Prostate gland (tissue), 2 donors: ENCODE data around the gene ZC3H14.

Experiments
- POLR2A ChIP-seq: fragments of 450-650 bp; IDR thresholded peaks from one replicate; pipeline ENCODE4 v1.6.1; 2016; ENCODE audit warnings: antibody characterized with exemption, mild to moderate bottlenecking
- POLR2AphosphoS5 ChIP-seq: sonication (generic); formaldehyde crosslinking; IDR thresholded peaks from one replicate; pipeline ENCODE4 v1.6.1; 2017; ENCODE audit warnings: antibody characterized with exemption
- TF ChIP-seq, protein P1 (sequence below), 4 experiments: fragments of 200-600 bp in 2 of 4; fragments of 450-650 bp in 2 of 4; sonication (generic) in 2 of 4; IDR thresholded peaks; 1 replicate in 3 of 4; 2 replicates in 1 of 4; pipeline ENCODE4 v1.5.1; 2016 to 2019; ENCODE audit warnings: antibody characterized with exemption in 4 of 4, mild to moderate bottlenecking in 2 of 4, moderate library complexity in 2 of 4

- TF ChIP-seq, protein P1, sequence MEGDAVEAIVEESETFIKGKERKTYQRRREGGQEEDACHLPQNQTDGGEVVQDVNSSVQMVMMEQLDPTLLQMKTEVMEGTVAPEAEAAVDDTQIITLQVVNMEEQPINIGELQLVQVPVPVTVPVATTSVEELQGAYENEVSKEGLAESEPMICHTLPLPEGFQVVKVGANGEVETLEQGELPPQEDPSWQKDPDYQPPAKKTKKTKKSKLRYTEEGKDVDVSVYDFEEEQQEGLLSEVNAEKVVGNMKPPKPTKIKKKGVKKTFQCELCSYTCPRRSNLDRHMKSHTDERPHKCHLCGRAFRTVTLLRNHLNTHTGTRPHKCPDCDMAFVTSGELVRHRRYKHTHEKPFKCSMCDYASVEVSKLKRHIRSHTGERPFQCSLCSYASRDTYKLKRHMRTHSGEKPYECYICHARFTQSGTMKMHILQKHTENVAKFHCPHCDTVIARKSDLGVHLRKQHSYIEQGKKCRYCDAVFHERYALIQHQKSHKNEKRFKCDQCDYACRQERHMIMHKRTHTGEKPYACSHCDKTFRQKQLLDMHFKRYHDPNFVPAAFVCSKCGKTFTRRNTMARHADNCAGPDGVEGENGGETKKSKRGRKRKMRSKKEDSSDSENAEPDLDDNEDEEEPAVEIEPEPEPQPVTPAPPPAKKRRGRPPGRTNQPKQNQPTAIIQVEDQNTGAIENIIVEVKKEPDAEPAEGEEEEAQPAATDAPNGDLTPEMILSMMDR (IDR thresholded peaks at IDR 0.05): no peak
- TF ChIP-seq POLR2A (no peak), POLR2AphosphoS5 (no peak)
These were observed 76.4 kb downstream of the ZC3H14 start for GRCh38 chr14:88639221-88639620.
